CD4-positive, alpha-beta T cell treated with Interferon alpha-2 for 1 hour (primary cell): Measurements from ENCODE around the gene CLPTM1.
A peak's percentile ranks its signal among the peaks of the same experiment; 100 is the strongest.
"Not testable (repeated sequence)": the region's sequence is repeated elsewhere in the genome, so short reads cannot be mapped to it uniquely, and the experiment has no call there.

Experiments used
- DNase-seq, 2 donors: peaks; one replicate each; pipeline ENCODE4 v3.0.0-alpha.2; 2020 to 2022

Gene CLPTM1

DNA sequence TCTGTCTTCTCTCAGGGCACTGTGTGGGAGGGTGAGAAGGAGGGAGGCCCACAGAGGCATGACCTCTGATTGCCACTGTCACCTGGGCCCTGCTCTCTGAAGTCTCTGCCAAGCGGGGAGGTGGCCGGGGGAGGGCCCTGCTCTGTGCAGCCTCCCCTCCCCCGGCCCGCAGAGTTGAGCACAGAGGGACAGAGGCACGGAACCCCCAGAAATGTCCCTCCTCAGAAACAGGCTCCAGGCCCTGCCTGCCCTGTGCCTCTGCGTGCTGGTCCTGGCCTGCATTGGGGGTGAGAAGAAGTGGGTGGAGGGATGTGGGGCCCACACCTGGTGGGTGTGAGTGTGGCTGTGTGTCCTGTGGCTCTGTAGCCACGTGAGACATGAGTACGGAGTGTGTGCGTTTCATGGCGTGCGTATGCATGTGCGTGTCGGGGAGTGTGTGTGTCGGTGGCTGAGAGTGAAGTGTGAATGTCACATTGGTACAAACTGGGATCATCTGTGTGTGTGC is 13.1 kb upstream of the CLPTM1 start, which contains the start of gene APOC4:
Gene APOC4 (plus strand): TSS at position 171 of the 505 bp plus-strand sequence. CDS start 41 bp downstream, at position 212.
- DNase-seq: no peak

DNA sequence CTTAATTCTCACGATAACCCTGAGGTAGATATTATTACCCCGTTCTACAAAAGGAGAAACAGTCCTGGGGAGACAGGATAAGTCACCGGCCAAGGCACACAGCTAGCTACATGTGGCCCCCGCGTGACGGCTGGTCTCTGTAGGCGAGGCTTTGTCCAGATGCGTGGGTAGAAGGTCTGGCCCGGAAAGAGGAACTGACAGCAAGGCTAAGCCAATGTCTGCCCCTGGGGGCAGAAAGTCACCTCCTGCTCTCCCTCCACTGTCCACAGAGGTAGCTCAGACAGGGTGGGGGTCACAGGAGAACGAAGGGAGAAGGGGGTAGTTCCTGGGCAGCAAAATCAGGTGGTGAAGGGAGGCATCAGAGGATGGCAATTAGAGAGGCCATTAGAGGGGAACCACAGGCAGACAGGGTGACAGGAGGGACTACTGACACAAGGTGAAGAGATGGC is 11.4 kb upstream of the CLPTM1 start:
- DNase-seq: peak in 1 of 2 donors; percentile 43

DNA sequence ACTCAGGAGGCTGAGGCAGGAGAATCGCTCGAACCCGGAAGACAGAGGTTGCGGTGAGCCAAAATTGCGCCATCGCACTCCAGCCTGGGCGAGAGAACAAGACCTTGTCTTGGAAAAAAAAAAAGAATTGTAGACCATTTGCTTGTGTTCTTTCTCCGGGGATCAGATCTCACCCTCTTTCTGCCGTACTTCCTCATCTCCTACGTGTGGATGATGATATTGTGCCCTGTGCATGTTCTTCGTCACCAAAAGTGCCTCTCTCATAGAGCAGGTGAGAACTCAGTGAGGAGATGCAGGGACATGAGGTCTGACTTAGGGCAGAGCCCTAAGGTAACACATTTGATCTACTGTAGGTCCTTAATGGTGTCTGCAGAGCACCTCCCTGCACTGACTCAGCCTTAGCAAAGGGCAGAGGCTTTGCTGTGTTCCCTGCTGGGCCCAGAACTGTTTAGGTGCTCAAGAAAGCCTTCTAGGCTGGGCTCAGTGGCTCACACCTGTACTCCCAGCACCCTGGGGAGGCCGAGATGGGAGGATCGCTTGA is 8.1 kb upstream of the CLPTM1 start:
- no peak for DNase-seq

DNA sequence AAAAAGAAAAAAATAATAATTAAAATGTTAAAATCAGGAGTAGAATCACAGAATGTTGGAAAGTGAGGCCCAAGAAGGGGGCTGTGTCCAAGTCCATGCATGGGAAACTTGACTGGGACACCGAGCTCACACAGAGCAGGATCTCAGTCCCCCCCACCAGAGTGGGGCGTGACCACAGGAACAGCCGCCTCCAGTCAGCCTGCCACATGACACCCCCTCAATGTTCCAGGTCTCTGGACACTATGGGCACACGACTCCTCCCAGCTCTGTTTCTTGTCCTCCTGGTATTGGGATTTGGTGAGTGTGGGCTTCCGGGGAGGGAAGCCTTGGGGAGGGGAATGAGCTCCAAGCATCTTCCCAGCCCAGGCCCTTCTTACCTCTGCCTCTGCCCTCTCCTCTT is 6.9 kb upstream of the CLPTM1 start:
- DNase-seq: no peak

DNA sequence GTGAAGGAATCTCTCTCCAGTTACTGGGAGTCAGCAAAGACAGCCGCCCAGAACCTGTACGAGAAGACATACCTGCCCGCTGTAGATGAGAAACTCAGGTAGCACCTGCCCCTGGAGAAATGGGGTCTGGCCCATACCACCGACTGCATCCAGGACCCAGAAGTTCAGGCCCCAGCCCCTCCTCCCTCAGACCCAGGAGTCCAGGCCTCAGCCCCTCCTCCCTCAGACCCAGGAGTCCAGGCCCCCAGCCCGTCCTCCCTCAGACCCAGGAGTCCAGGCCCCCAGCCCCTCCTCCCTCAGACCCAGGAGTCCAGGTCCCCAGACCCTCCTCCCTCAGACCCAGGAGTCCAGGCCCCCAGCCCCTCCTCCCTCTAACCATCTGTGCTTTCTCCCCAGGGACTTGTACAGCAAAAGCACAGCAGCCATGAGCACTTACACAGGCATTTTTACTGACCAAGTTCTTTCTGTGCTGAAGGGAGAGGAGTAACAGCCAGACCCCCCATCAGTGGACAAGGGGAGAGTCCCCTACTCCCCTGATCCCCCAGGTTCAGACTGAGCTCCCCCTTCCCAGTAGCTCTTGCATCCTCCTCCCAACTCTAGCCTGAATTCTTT is 6.3 kb upstream of the CLPTM1 start:
- no peak for DNase-seq

DNA sequence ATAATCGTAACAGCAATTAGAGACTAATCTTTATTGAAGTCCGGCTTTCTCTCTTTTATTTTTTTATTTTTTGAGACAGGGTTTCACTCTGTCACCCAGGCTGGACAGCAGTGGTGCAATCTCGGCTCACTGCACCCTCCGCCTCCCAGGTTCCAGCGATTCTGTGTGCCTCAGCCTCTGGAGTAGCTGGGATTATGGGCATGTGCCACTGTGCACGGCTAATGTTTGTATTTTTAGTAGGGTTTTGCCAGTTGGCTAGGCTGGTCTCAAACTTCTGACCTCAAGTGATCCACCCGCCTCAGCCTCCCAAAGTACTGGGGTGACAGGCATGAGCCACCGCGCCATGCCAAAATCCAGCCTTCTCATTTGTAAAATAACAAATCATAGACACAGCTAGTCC is 5.6 kb upstream of the CLPTM1 start:
- DNase-seq: no peak

DNA sequence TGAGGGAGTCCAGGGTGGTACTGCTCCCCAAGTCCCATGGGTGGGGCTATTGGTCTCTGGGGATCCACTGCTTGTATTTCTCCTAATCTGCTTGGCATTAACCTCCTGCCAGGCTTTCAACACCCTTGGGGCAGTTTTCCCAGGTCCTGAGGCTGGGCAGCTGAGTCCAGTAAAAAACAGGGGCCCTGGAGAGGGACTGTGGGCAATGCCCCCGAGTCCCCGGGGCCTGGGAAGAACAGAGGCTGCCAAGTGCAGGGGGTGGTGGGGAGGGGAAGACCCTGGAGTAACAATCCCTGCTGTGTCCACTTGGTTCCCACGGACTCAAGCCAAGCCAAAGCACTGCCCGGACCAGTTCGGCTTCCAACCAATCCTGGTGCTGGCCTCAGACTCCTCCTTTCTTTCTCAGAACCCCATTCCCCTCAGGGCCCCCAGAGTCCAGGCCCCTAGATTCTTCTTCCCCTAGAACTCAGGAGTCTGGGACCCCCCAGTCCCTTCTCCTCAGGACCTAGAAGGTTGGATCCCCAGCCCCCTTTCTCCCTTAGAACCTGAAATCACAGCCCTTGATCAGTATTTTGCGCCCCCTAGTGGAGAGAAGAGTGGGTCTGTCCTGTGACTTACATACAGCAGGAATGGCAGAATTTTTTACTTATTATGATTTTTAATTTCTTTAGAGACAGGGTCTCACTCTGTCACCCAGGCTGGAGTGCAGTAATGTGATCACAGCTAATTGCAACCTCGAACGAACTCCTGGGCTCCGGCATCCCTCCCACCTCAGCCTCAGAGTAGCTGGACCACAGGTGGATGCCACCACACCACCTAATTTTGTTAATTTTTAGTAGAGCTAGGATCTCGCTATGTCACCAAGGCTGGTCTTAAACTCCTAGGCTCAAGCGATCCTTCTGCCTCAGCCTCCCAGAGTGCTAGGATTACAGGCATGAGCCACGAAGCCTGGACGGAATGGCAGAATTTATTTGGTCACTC is 3.7 kb upstream of the CLPTM1 start:
- DNase-seq: peak; percentile 69 to 84

DNA sequence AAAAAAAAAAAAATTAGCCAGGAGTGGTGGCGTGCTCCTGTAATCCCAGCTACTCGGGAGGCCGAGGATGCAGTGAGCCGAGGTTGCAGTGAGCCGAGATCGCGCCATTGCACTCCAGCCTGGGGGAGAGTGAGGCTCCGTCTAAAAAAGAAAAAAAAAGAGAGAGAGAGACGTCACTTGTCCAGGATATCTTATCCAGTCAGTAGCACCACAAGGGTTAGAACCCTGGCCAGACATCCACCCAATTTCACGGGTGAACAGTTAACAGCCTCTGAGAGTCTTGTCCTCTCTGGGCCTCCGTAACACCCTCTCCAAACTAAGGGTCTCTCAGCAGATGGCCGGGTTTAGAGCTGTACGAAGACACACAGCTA is 917 bp upstream of the CLPTM1 start:
- DNase-seq: no peak

DNA sequence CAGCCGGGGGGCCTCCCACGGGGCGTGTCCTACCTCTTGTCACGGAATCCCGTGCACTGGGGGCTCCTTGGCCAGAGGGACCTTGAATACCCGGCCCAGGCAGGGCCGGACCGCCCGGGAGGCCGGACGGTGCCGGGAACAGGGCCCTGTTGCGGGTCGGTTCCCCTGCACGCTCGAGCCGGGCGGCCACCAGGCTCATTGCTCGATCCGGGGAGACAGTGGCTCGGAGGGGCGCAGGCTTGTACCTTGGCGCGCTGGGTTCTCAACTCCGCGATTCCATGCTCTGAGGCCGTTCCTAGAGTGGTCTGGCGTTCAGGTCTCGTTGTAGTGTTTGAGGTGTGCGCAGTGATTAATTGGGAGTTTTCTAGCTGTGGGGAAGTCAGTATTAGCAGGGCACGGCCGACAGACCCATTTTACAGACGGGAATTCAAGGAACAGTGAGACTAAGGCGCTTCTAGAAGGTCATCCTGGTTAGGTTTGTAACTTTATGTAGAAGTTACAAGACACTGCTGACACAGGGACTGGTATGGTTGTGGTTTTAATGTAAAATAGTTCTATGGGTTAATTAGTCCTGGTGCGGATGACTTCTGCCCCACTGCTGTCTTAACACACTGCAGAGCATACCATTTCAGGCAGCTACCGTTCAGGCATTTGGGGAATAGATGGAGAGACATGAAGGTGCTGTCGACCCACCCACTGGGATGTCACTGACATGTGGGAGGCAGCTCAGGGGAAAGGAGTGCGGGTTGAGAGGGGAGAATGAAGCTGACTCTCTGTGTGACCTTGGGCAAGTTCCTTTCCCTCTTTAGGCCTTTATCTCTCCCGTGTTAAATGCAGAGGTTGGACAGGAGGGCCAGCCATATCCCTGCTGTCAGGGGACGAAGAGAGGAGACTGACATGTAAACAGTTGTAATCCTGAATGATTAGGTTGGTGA is 592 bp downstream of the CLPTM1 start:
- no peak for DNase-seq

DNA sequence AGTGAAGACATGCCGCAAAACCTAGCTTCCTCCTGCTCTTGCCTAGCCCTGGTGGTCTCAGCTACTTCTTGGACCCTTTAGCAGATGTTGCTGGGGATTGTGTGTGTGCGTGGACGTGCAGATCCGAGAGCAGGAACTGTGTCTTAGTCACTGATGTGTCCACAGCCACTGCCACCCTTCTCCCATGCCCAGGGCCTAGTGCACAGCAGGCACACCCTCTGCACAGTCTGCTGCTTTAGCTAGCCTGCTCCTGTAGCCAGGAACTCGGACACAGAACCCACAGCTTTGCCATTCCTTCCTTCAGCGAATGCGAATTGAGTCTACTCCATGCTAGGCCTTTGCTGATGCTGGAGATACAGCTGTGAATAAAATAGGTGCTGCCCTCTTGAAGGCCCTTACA is 2.3 kb downstream of the CLPTM1 start:
- DNase-seq: no peak

DNA sequence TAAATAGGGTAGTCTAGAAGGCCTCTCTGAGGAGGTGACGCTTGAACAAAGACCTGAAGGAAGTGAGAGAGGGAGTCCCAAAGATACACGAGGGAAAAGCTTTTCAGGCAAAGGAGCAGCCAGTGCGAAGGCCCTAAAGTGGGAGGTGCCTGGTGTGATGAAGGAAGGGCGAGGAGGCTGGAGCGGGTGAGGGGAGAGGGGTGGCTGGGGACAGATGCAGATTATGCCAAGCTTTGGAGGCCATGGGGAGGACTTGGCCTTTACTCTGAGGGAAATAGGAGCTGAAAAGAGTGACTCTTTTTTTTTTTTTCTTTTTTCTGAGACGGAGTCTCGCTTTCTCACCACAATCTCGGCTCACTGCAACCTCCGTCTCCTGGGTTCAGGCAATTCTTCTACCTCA is 2.9 kb downstream of the CLPTM1 start:
- no peak for DNase-seq

DNA sequence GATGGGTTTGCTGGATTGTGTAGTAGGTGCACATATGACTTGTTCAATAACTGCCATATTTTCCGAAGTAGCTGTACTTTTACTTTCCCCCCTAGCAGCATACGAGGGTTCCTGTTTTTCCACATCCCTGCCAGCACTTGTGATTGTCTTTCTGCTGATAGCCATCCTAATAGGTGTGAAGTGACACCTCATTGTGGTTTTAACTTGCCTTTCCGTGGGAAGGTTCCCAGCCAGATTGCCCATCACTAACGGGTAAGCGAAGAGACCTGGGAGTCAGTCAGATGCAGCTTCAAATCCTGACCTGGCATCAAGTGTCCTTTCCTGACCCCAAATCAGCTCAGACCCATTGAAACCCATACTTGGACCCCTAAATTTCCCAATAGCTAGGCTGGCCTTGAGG is 4.5 kb downstream of the CLPTM1 start:
- no peak for DNase-seq

DNA sequence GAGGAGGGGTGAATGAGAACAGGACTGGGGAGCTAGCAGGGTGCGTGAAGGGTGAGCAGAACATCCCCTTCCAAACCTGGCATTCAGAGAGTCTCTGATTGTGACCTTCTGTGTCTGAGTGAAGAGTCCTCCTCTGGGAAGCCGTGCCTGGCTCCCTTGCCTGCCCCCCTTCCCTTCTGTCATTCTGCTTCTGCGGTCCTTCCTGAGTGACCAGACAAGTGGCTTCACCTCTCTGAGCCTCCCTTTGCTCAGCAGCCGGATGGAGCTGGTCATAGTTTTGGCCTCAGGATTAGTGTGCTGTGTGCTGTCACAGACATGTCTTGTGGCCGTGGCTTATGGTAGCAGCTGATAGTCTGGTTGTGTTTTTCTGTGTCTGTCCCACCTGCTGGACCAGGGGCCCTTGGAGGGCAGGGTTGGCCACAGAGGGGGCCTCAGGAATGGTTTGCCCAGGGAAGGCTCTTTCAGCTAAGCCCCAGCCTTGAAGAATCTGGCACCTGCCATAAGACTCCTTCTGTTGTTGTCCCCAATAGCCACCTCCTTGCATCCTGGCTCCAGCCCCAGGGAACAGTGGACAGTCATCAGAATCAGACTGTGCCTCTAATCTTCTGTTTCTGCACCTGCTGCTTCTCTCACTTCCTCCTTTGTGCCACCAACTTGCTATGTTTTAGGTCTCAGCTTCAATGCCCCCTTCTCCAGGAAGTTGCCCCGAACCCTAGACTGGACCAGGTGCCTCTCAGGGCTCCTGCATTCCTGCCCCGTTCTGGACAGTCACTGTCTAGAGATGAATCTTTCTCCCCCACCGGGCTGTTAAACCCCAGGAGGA is 5.9 kb downstream of the CLPTM1 start:
- DNase-seq: peak in 1 of 2 donors; percentile 17

DNA sequence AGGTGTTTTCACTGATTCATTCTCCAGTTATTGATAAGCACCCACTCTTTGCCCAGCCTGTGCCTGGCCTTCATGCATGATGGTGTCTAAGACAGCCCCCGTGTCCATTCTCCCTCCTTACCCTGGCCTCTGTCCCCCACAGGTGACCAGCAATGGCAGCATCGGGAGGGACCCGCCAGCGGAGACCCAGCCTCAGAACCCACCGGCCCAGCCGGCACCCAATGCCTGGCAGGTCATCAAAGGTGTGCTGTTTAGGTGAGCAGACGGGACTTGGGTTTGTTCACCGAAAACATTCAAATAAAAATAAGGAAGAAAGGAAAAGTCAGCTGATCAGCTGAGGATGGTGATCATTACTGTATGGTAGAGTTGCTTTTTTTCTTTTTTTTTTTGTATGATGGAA is 6.6 kb downstream of the CLPTM1 start:
- no peak for DNase-seq

DNA sequence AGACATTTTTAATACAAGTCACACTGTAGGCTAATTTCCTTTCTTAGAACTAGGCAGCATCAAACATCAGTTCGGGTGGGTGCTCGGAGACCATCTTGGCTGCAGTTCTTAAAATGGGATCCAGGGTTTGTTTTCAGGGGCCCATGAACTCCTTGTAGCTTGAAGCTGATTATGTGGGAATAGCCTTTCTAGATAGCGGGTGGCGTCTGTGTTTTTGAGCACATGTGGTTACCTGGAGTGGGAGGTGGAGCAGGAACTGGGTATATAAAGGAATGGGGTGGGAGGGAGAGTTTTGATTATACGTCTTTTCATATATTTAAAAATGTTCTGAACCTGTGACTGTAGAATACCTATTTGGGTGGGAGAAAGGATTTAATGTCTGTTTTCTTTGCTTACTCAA is 12.9 kb downstream of the CLPTM1 start:
- no peak for DNase-seq

DNA sequence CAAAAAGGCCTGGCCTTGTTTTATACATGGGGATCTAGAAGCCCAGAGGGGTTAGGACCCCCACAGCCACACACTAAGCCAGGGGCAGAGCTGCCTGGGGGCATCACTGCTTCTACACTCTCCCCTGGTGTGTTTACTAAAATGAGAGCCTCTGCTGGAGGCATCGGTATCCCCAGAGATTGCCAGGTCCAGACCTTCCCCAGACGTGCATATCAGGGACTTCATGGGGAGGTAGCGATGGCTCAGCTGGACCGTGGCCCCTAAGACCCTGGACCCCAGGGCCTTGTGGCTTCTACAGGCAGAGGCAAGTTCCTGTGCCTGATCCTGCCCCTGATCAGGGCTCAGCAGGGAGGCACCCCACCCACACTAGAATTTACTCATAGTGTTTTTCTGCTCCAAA is 13.5 kb downstream of the CLPTM1 start:
- no peak for DNase-seq

DNA sequence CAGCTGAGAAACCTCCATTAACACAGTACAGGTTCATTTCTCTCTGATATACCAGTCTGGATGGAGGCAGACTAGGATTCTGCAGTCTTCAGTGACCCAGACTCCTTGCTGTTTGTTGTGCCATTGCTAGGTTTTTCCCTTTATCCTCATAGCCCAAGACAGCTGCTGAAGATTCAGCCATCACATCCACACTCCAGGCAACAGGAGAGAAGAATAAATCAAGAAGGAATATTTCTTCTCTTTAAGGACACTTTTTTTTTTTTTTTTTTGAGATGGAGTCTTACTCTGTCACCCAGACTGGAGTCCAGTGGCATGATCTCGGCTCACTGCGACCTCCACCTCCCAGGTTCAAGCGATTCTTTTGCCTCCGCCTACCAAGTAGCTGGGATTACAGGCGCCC is 14.3 kb downstream of the CLPTM1 start:
- no peak for DNase-seq

DNA sequence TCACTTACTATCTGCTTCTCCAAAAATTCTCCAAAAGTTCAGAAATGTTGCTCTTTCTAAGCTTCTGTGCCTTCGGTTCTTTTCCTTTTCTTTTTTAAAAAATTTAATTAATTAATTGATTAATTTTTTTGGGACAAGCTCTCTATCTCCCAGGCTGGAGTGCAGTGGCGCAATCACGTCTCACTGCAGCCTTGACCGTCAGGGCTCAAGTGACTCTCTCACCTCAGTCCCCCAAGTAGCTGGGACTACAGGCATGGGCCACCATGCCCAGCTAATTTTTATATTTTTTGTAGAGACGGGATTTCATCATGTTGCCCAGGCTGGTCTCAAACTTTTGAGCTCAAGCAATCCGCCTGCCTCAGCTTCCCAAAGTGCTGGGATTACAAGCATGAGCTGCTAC is 16.3 kb downstream of the CLPTM1 start:
- not testable (repeated sequence) for DNase-seq

DNA sequence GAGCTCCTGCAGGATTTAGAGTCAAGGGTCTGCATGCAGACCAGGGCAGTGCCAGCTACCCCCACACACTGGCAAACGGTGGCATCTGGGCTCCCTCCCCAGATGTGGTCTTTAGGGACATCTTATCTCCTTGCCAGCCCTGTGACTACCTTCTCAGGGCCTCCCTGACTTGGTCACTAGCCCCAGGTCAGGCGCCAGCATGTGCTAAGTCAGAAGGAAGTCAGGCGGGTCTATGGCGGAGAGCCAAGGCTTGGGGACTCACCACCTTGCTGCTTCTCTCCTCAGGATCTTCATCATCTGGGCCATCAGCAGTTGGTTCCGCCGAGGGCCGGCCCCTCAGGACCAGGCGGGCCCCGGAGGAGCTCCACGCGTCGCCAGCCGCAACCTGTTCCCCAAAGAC is 17.6 kb downstream of the CLPTM1 start:
- DNase-seq: no peak

DNA sequence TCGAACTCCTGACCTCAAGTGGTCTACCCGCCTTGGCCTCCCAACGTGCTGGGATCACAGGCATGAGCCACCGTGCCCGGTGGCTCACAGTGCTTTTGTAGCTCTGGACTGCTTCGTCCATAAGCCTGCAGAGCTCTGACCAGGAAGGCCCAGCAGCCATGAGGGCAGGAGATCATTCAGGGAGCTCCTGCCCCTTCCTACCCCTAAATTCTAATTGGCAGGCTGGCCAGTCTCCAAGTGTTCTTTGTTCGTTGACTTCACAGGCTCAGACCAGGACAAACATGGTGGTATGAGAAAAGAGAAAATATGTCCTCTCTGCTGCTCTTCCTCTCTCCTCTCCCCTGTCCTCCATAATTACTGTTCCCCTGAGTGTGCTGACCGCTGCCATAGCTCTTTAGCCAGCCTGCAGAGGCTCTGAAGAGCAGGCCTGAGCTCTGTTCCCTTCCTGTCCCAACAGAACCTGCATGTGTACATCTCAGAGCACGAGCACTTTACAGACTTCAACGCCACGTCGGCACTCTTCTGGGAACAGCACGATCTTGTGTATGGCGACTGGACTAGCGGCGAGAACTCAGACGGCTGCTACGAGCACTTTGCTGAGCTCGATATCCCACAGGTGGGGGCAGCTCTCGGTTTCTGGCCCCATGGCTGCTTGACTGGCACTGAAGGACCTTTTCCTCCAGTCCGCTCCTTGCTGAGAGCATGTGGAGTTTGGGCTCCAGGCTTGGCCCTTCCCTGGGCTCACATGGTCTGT is 19.0 kb downstream of the CLPTM1 start:
- DNase-seq: no peak

DNA sequence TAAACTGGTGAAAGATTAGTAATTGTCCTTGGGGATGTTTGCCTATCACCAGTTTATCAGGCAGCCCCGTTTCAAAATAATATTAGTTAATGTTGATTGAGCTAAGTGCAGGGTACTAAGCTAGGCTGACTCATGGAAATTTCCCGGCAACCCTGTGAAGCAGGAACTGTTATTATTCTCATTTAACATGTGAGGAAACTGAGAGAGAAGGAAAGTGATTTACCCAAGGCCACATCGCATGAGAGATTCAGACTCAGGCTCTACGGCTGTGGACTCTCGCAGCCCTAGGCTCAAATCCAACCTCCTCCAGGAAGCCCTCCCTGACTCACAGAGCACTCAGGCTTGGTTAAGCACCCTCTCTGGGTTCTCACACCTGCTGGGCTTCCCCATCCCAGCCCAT is 19.7 kb downstream of the CLPTM1 start:
- no peak for DNase-seq
